ENCODE measurements around the gene GTPBP2. TPM values are rescaled to one million over a fixed set of nuclear protein-coding genes. Genes with fewer than 3 reads are reported as not detected.

Gene GTPBP2
- total and polyA plus RNA-seq, 2 of the 8 experiments (the other 6 are each of a cell fraction or from before 2014, with no cell fraction given), result 58.3 to 86.1 TPM

GRCh38 chr6:43628393-43629103 is 516 bp downstream of the GTPBP2 start (continued):
- TF ChIP-seq, protein P1, sequence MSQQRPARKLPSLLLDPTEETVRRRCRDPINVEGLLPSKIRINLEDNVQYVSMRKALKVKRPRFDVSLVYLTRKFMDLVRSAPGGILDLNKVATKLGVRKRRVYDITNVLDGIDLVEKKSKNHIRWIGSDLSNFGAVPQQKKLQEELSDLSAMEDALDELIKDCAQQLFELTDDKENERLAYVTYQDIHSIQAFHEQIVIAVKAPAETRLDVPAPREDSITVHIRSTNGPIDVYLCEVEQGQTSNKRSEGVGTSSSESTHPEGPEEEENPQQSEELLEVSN (IDR thresholded peaks at IDR 0.05), result no peak; the same call in 1 of the 2 replicates
- TF ChIP-seq CBX5 (IDR thresholded peaks at IDR 0.05; ENCODE audit: low read depth, low read length), result no peak
- TF ChIP-seq, protein P2, sequence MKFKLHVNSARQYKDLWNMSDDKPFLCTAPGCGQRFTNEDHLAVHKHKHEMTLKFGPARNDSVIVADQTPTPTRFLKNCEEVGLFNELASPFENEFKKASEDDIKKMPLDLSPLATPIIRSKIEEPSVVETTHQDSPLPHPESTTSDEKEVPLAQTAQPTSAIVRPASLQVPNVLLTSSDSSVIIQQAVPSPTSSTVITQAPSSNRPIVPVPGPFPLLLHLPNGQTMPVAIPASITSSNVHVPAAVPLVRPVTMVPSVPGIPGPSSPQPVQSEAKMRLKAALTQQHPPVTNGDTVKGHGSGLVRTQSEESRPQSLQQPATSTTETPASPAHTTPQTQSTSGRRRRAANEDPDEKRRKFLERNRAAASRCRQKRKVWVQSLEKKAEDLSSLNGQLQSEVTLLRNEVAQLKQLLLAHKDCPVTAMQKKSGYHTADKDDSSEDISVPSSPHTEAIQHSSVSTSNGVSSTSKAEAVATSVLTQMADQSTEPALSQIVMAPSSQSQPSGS (IDR thresholded peaks at IDR 0.05; ENCODE audit: low read length), result no peak
- TF ChIP-seq ZNF274 (IDR thresholded peaks at IDR 0.05; ENCODE audit: borderline replicate concordance, extremely low read depth, low read length), result no peak
